HG03103 (cell line): ENCODE measurements around the gene HID1.
"Not testable (repeated sequence)": the region's sequence is repeated elsewhere in the genome, so short reads cannot be mapped to it uniquely, and the experiment has no call there.

Experiments
- ATAC-seq: cut with Tn5 transposase; IDR thresholded peaks from one replicate; pipeline ENCODE4 v1.9.1; 2021; ENCODE audit warnings: low read depth; ENCODE audit not compliant: unreplicated experiment

HID1 gene, protein sequence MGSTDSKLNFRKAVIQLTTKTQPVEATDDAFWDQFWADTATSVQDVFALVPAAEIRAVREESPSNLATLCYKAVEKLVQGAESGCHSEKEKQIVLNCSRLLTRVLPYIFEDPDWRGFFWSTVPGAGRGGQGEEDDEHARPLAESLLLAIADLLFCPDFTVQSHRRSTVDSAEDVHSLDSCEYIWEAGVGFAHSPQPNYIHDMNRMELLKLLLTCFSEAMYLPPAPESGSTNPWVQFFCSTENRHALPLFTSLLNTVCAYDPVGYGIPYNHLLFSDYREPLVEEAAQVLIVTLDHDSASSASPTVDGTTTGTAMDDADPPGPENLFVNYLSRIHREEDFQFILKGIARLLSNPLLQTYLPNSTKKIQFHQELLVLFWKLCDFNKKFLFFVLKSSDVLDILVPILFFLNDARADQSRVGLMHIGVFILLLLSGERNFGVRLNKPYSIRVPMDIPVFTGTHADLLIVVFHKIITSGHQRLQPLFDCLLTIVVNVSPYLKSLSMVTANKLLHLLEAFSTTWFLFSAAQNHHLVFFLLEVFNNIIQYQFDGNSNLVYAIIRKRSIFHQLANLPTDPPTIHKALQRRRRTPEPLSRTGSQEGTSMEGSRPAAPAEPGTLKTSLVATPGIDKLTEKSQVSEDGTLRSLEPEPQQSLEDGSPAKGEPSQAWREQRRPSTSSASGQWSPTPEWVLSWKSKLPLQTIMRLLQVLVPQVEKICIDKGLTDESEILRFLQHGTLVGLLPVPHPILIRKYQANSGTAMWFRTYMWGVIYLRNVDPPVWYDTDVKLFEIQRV

DNA sequence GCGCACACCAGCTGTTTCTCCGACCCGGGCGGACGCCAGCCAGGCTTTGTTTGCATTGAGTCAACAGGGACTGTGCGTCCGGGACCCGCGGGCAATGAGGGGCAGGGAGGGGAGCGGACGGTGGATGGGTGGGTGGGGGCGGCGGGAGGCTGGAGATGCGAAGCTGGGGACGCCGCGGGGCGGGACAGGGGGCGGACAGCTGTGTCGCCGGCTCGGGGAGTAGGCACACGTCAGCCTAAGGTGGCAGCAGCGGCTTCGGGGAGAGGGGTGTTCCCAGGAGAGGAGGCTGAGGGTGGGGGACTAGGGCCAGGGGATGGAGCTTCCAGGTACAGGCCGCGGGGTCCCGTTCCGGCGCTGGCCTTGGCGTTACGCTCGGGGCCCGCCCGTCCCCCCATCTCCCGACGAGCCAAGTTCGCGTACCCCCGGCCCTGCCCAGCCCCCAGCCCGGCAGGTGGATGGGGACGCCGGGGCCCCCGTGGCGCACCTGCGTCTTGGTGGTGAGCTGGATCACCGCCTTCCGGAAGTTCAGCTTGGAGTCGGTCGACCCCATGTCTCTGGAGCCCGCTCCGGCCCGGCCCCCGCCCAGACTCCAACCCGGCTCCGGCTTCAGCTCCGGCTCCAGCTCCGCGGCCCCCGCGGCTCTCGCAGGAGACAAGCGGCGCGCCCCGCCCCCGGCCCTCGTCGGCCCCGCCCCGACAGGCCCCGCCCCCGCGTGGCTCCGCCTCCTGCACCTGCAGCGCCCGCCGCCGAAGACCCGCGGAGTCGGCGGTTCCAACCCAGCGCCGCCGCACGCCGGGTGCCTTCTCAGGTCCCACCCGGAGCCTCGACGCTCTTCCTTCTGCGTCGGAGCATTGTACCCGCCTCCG lies at the start of gene HID1:
Gene HID1 (minus strand): TSS at position 653 of the 866 bp plus-strand sequence. CDS start 103 bp downstream, at position 550.
- no peak for ATAC-seq

- no peak for ATAC-seq
Observed at GRCh38 chr17:75020331-75021110, 48.0 kb upstream of the HID1 start.

GRCh38 chr17:75019710-75020109 lies 47.2 kb upstream of the HID1 start:
- no peak for ATAC-seq

DNA sequence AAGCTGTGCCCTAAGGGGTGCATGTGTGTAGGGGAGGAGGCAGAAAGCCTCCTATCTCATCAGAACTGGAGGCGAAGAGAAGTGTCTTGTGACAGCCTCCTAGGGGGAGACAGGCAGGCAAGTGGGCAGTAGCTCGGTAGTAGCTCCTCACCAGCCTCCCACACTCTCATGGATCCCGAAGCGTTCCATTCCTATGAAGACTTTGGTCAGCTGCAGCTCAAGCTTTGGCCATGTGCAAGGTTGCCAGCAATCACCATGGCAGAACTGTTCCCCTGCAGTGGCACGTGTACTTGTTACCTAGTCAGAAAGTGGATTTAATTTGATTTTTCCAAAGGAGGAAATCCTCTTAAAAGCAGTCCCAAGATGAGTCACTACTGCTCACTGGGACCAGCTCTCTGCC lies 46.6 kb upstream of the HID1 start:
- ATAC-seq = no peak

- no peak for ATAC-seq
Observed at GRCh38 chr17:75013092-75013559, 40.6 kb upstream of the HID1 start.

- ATAC-seq = peak; percentile 80
Observed at GRCh38 chr17:75012346-75013091, 40.0 kb upstream of the HID1 start, which contains the start of gene MRPL58. Gene MRPL58, plus strand, starts transcription at chr17:75012670. Its CDS starts 17 bp downstream, at chr17:75012687.

- ATAC-seq = no peak
Observed at GRCh38 chr17:75012096-75012345, 39.5 kb upstream of the HID1 start.

- no peak for ATAC-seq
Observed at GRCh38 chr17:75011401-75012095, 39.0 kb upstream of the HID1 start.

DNA sequence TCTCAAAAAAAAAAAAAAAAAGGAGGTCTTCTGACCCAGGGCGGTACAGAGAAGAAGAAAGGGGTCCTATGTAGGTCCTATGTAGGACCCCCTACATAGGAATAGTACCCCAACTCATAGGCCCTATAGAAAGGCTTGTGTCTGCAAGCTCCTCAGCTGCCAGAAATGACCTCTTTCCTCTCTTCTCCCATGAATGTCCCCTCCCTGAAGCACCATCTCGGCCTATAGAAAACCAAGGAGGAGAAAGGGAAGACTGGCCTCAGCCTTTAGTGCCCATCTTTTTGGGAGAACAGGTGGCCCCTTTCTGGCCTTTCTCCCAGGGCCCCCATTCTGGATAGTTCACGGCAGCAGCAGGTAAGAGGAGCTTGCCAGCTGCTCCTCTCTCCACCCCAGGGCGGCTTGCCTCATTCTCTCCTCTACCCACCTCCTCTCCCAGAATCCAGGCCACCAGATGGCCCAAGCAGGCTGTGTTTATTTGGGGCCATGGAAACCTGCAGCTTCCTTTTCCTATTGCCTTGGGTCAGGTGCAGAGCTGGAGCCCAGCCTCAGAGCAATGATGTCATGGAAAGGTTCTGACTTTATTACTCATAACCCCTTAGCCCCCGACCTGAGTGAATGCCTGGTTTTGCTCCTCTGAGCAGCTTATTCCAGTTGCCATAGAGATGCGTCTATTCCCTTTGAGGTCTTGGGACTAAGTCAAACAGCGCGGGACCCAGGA lies 38.3 kb upstream of the HID1 start:
- no peak for ATAC-seq

DNA sequence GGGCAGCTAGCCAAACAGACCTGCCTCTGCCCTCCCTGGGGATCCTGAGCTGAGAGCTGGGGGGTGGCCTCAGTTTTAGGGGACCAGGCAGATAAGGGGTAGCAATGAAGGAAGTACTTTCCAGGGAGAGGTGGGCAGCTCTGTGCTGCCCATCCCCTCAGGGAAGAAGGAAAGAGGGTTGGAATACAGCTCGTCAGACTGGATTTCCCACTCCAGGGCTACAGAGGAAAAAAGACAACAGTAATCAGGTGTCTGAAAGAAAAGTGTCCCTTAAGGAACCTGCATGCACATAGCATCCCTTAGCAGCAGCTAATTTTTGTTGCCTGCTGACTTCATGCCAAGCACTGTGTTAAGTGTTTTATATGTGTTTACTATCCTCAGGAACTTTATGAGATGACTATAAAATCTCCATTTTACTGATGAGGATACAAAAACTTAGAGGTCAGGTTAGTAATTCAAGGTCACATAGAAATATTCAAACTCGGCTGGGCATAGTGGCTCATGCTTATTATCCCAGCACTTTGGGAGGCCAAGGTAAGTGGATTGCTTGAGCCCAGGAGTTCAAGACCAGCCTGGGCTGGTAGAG lies 36.7 kb upstream of the HID1 start:
- ATAC-seq = no peak

DNA sequence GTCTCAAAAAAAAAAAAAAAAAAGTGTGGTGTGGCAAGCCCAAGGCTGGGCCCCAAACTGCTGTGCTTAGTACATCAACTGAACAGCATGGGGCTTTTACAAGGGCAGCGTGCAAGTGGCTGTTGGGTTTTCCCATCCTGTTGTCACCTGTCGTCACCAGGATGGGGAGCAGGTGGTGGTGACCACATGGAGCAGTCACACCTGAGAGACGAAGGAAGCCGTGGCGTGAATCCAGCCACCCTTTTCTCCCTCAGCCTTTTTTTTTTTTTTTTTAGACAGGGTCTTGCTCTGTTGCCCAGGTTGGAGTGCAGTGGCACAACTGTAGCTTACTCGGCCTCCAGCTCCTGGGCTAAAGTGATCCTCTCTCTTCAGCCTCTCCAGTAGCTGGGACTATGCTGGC lies 35.8 kb upstream of the HID1 start:
- ATAC-seq = no peak

DNA sequence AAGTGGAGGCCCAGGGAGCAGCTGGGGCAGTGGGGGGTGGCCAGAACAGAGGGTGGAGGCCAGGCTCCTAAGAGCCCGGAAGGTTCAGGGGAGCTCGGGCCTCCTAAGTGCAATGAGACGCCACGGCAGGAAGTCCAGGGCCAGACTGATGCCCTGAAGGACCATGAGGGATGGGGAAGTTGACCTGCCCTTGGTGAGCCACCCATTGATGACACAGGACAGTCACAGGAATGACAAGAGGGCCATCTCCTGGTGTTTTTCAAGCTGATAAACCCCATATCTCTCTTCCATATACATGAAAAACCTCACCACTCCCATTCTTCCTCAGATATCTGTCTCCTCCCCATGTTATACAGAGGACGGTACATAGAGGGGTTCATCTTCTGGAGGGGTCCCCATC lies 34.1 kb upstream of the HID1 start:
- no peak for ATAC-seq

- ATAC-seq = not testable (repeated sequence)
Observed at GRCh38 chr17:75006084-75006483, 33.5 kb upstream of the HID1 start.

- no peak for ATAC-seq
Observed at GRCh38 chr17:75005291-75005690, 32.7 kb upstream of the HID1 start.

DNA sequence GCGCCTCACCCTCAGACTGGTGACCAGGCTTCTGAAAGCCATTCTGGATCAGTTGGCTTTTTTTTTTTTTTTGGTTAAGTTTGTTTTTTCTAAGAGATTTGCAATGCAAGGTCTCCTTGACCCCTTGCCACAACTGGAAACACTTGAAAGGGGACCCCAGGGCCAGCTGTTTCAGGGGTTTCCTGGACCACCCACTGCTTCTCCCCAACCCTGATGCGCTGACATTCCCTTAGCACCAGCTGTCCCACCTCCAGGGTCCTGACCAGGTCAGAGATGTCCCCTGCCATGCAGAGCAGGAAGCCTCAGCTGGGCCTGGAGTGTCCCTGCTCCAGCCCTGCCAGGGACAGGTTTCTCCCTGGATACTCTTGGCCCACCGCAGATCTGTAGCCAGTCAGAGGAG lies 31.8 kb upstream of the HID1 start:
- ATAC-seq = no peak

DNA sequence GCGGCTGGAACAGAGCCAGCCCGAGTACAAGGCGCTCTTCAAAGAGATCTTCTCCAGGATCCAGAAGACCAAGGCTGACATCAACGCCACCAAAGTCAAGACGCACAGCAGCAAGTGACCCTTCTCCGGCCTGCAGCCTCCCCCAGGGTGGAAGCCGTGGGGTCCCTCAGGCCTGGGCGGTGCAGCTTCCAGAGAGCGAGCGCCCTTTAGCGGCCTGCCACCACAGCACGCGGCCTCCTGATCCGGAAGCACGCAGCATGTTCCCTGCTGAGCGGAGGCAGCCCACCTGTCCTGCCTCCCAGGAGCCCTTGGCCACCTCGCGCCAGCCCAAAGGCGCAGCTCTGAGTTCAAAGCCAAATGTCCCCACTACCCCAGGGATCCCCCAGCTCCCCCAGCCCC lies 31.4 kb upstream of the HID1 start:
- ATAC-seq = no peak

- ATAC-seq = no peak
Observed at GRCh38 chr17:75003070-75003956, 30.8 kb upstream of the HID1 start.
